NCI-H524 (cell line): ENCODE measurements around the gene MED17.
"Not testable (repeated sequence)": the region's sequence is repeated elsewhere in the genome, so short reads cannot be mapped to it uniquely, and the experiment has no call there.

Source experiments
- DNase-seq, 2 experiments: peaks; one replicate each; lab custom pipeline; 2025; lab: John Stamatoyannopoulos, UW

Gene MED17, protein sequence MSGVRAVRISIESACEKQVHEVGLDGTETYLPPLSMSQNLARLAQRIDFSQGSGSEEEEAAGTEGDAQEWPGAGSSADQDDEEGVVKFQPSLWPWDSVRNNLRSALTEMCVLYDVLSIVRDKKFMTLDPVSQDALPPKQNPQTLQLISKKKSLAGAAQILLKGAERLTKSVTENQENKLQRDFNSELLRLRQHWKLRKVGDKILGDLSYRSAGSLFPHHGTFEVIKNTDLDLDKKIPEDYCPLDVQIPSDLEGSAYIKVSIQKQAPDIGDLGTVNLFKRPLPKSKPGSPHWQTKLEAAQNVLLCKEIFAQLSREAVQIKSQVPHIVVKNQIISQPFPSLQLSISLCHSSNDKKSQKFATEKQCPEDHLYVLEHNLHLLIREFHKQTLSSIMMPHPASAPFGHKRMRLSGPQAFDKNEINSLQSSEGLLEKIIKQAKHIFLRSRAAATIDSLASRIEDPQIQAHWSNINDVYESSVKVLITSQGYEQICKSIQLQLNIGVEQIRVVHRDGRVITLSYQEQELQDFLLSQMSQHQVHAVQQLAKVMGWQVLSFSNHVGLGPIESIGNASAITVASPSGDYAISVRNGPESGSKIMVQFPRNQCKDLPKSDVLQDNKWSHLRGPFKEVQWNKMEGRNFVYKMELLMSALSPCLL

DNA sequence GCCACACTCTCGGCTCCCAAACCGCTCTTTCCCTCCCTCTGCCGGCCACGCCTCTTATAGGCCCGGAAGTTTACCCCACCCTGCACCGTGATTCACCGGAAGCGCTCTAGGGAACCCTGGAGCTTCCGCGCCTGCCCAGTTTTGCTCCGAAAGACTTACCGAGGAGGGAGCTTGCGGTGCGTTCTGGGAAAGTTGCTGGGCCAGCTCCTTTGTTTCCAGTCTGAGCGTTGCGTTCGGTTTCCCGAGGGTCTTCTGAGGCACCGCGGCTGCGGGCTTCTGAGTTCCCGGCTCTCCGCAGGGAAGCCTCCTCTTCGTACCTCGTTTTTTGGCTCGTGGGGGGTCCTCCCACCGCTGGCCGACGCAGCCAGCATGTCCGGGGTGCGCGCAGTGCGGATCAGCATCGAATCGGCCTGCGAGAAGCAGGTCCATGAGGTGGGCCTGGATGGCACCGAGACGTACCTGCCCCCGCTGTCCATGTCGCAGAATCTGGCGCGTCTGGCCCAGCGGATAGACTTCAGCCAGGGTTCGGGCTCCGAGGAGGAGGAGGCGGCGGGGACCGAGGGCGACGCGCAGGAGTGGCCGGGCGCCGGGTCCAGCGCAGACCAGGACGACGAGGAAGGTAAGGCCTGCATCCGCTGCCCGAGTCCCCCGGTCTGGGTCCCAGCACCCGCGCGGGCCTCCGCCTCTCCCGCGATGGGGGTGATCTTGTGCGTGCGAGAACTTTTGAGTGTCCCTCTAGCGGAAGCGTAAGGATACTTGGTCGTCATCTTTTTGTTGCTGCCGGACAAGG, at the start of gene MED17:
Gene MED17 (plus strand): TSS at position 138 of the 790 bp plus-strand sequence. CDS start 232 bp downstream, at position 370.
- DNase-seq, result peak; percentile 74 to 91

DNA sequence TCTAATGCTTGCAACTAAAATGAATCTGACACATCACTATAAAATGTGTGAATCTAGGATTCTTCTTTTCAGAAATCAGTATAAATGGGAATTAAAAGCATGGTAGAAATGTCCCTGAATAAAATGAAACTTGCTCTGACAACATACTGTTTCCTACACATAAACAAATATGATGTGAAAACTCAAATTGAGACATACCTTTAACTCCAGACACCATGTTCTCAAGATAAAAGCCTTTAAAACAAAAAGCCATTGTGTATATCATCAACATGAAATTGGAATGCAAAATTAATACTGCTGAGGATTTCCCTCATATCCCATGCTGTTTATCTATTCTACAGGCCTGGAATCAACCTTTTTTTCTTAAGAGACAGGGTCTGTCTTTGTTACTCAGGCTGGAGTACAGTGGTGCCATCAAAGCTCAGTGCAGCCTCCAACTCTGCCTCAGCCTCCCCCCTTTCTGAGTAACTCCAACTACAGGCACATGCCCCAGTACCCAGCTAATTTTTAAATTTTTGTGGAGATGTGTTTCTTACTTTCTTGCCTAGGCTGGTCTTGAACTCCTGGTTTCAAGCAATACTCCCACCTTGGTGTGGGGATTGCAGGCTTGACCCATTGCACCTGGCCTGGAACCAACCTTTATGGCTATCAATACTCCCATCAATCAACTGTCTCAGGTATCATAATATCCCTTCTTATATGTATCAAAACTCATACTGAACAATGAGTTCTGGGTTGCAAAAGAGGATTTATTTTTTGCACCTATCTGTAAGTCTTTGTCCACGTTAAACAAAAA, 49.5 kb upstream of the MED17 start:
- DNase-seq, result no peak

DNA sequence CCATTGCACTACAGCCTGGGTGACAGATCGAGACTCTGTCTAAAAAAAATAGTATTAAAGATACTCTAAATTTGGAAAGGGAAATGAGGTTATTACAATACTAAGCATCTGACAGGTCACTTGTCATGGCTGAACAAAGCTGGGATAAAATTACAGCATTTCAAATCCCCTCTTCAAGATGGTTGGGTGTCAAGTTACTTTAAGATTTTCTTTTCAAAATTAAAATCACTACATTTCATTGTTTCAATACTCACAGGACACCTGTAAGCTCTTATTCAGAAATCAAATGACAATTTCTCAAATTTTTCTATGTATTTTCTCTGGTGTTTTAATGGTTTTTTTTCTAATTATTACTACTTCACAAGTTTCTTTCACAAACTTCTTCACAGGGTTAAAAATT, 48.5 kb upstream of the MED17 start:
- DNase-seq, result no peak

DNA sequence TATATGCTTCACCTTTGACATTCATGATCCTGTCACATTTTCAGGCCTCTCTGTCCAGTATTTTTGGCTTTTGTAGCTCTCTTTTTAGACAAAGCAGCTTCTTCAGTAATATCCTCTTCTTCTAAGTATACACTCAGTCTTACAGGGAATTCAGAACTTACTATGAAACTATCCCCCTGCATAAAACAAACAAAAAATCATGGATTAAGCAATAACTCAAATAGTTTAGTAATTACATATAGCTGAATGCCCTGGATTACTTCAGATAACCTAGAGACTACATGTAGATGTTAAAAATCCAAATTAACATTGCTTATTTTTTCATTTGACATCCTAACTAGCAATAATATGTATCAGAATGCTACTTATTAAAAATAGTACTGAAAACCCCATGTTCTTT, 48.0 kb upstream of the MED17 start:
- no peak for DNase-seq

DNA sequence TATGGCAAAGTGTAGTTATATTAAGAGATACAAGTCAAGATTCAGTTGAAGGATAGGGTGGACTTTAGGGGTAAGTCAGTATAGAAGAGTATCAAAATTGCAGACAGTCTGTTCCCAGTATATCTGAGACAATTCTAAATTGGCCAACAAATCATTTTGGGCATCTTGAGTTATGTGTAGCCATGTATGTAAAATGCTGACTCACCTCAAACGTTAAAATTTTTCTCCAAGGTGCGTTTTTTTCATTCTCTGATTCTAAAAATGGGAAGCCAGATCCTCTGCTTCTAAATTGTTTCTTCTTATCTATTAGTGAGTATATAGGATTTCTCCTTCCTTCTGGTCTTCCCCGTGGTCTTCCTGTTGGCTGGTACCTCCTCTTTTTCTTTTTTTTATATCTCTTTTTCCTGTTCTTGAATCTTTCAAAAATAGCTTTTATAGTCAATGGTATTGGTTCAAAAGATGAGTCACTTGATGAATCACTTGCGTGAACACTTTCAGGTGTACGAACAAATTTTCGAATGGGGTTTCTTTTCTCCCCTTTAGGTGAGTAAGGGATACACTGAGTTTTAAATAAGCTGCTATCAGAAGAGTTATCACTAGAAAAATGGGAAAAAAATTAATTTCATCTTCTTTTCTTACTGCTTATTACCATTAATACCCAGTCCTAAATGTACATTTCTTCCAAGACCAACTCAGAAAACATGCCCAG, 46.0 kb upstream of the MED17 start:
- DNase-seq, result no peak

DNA sequence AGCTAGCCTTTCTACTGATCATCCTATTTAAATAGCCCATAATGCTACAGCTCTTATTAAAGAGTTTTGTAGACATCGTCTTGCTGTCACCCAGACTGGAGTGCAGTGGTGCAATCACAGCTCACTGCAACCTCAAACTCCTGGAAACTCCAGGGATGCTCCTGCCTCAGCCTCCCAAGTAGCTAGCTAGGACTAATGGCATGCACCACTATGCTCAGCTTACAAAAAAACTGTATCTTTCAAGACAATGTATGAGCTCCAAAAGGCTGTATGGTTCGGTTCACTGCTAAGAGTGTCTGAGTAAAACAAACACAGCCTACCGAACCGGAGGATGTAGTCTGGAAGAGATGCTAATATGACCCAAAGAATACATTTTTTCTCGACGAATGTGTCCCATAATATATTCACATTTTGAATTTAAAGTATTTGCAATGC, 45.4 kb upstream of the MED17 start:
- DNase-seq, result no peak

DNA sequence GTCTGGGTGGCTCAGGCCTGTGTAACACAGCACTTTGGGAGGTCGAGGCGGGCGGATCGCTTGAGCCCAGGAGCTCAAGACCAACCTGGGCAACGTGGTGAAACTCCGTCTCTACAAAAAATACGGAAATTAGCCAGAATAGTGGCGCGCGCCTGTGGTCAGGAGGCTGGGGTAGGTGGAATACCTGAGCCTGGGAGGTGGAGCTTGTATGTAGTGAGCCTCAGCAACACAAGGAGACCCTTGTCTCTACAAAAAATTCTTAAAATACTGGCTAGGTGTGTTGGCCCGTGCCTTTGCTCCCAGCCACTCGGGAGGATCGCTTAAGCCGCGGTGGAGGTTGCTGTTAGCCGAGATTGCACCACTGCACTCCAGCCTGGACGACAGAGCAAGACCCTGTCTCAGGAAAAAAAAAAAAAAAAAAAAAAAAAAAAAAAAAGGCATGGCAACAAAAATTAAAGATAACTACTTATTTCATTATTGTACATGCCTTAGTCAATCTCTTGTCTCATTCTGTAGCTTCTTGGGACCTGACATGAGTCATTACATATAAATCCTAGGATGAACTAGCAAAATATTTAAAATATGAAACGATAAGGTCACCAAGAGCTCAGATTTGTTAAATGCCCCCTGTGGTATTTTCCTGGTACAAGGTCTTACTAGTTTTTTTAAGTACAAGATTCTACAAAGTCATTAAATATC, 43.9 kb upstream of the MED17 start:
- DNase-seq, result peak in 1 of 2 experiments; percentile 20

DNA sequence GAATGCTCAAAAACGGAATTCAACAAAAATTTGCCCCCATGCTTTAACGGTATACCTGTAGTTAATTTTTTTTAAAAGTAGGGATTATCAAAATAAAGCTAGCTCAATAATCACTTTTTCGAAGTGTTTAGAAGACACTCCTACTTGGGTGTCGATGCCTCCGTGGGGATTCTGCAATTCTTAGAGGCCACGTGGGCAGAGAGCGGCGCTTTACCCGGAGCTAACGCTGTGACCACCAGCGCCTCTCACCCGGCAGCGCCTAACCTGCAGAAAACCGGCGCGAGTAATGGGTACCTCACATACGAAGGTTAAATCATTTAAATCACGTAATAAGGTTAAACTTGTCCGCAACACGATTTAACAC, 43.4 kb upstream of the MED17 start:
- DNase-seq, result peak; percentile 30 to 58

DNA sequence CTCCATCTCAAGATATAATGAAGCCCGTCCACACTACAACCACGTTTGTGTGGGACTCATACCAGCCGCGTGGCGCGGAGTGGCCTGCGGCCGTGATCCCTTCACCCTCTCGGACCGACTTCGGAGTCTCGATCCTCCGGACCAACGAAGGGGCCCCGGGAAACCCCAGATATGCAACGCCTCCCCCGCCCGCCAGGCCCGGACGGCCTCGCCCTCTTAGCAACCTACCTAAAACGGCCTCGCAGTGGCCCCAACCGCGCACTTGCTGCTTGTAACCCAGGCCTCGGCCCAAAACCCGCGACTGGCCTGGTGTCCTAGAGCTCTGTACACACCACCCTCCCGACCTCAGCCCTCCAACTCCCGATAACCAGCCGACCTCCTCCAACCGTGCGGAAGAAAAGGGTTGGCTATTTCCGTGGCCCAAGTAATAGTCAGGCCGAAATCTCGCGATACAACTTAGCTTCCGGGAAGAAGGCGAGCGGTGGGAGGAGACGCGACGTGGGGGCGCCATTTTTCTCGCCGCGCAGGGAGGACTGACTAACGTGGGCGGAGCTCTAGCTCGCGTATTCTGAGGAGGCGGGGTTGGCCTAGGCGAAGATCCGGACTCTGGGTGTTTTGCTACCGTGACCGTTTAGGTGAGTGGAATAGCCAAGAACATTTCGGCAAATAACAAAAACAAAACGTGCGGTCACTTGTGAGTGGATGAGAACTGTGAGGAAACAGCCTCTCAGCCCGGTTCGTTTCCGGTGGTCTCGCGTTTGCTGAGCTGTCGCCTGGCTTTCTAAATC, 42.8 kb upstream of the MED17 start, which contains the start of the genes C11orf54 and TAF1D:
Gene C11orf54 (plus strand): TSS at position 579 of the 788 bp plus-strand sequence. CDS start 5,722 bp downstream, outside the sequence.
Gene TAF1D (minus strand): TSS at position 402 of the 788 bp plus-strand sequence. CDS start 2,191 bp downstream, outside the sequence.
- peak; percentile 92 to 96 for DNase-seq

DNA sequence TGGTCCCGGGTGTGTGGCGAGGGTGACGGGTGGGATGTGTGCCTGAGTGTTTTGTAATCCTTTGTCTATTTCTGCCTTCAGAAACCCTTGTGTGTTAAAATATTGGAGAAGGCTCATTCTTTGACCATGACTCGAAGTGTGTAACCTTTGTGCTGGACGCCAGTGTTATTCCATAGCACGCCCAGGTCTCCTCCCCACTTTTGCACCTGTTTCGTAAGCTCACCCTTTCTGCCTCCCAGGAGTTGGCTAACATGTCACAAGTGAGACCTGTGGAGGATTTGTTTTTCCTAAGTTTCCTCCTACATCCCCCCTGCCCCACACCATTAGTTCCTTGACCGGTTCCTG, 42.2 kb upstream of the MED17 start:
- peak in 1 of 2 experiments; percentile 43 for DNase-seq

DNA sequence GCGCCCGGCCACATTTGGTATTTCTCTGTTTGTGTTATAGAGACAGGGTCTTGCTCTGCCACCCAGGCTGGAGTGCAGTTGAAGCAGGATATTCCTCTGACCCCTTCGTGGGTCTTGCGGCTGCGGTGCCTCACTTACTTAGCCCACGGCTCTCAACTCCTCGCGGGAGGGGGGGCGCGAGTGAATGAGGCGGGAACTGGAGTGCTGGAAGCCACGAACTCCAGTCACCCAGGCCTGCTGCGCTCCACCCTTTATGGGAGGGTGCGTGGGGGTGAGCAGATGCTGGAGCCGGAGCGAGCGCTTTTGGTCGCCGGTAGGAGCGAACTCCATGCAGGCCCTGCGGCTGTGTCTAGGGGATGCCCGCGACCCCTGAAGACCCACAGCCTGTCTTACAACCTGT, 40.8 kb upstream of the MED17 start:
- DNase-seq, result no peak

DNA sequence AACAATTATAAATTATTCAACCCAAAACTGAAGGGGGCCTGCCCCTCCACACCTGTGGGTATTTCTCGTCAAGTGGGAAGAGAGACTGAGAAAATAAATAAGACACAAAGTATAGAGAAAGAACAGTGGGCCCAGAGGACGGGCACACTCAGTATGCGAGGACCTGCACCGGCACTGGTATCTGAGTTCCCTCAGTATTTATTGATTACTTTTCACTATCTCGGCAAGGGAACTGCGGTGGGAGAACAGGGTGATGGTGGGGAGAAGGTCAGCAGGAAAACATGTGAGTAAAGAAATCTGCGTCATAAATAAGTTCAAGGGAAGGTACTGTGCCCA, 39.4 kb upstream of the MED17 start:
- no peak for DNase-seq

DNA sequence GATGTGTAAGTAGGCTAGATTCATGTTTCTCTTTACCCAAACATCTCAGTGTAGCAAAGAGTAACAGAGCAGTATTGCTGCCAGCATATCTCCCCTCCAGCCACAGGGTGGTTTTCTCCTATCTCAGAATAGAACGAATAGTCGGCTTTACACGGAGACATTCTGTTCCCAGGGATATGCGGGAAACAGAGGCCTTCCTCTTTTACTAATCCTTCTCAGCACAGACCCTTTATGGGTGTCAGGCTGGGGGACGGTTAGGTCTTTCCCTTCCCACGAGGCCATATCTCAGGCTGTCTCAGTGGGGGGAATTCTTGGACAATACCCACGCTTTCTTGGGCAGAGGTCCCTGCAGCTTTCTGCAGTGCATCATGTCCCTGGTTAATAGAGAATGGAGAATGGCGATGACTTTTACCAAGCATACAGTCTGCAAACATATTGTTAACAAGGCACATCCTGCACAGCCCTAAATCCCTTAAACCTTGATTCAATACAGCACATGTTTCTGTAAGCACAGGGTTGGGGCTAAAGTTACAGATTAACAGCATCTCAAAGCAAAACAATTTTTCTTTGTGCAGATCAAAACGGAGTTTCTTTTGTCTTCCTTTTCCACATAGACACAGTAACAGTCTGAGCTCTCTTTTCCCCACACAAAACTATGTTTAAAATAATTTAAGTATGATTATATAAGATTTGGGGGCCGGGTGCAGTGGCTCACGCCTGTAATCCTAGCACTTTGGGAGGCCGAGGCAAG, 38.9 kb upstream of the MED17 start:
- DNase-seq, result not testable (repeated sequence)

DNA sequence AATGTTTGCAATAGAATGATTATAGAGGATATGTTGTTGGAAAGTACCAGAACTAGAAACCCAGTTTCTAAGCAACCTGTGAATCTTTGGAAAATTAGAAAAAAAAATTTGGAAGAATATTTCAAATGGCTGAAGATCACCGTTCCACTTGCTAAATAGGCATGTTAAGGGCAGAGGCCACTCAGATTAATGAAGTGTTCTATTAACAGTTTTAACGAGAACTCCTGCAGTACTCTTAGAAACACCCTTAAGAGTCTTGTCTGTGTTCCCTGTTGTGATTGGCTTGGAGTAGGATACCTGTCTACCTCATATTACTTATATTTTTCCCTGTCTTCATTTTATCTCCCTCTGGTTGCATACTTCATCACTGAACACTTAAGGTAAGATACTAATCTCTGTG, 38.0 kb upstream of the MED17 start:
- no peak for DNase-seq

DNA sequence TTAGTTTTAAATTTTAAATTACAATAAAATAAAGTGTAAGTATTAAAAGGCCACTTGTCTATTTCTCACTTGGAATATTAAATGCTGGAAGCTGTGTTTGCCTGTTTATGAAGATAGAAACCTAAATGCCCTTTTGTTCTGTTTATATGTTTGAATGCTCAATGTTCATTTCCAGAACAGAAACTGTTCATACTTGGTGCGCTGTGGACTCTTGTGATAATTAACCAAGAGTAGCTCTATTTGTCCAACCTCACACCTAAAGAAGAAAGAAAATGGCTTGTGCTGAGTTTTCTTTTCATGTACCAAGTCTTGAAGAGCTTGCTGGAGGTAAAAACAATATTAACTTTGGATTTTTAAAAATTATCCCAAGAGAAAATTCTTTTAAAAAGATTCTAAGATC, 37.0 kb upstream of the MED17 start:
- no peak for DNase-seq

DNA sequence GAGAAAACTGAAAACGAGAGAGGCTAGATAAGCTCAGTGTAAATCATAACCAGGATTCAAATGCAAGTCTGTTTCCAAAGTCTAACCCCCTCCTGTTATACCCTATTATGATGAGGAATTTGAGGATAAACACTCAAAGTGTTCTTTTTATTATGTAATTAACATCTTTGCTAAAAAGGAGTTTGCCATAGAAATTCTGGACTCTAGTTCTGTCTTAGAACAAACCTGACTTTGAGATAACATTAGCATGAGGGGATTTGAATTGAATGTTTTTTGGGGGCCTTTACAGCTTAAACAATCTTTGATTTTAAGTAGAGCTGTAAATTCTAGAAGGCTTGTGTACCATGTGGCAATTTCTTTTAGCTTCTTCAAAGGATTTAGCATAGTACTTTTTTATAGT, 33.1 kb upstream of the MED17 start:
- DNase-seq, result no peak

DNA sequence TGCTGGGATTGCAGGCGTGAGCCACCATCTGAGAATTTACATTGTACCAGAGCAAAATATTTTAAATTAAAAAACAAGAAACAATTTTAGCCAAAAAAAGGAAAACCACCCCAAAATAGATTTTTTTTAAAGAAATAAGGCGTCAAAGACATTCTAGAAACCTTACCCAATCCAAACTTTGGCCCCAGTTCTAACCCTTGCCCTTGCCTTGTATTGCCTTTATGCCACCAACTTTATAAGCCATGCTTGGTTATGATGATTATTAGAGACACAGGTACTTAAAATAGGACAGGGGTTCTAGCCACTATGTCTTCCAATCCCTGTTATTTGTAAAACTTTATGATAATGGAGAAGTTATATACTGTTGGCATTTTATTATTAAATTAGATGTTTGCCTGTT, 30.8 kb upstream of the MED17 start:
- no peak for DNase-seq

DNA sequence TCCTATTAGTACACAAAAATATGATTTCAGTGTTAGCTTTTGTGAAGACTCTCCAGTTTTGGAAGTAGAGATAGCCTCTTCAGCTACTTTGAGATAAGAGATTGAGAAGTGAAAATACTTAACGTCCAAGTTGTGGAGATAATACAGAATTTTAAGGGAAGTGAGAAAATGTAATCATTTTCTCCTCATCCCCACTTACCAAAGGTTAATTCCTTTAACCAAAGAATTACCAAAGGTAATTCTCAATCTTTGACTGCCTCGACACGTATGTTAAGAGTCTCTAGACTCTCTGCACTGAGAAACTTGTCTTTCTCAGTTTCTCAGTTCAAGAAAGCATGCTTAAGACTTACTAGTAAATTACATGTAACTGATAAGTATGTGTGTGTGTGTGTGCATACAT, 27.3 kb upstream of the MED17 start:
- DNase-seq, result no peak

DNA sequence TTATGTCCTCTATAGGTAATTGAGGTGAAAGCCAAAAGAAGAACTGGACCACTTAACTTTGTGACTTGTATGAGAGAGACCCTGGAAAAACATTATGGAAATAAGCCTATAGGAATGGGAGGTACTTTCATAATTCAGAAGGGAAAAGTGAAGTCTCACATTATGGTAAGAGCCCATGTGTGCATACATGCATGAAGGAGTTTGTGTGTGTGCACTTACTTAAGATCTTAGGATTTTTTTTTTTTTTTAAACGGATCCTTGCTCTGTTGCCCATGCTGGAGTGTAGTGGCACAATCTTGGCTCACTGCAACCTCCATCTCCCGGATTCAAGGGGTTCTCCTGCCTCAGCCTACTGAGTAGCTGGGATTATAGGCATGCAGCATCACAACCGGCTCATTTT, 26.8 kb upstream of the MED17 start:
- DNase-seq, result no peak
